ENCODE data around the gene FHAD1. TPM values are rescaled to one million over a fixed set of nuclear protein-coding genes. Genes with fewer than 3 reads are reported as not detected.

FHAD1 gene
- total RNA-seq, 1 experiment from 2014 or later = 1.9 TPM

GRCh38 chr1:15370781-15371520 lies 123.9 kb downstream of the FHAD1 start:
- Mint-ChIP-seq H3K27me3 (ENCODE audit: low read depth) (peaks cover 6% of the 10 kb centered on the region), H3K36me3 (ENCODE audit: insufficient read depth in 1 of 3, low read depth in 3 of 3) (no peaks in the 10 kb centered on the region), H3K9me3 (no peaks in the 10 kb centered on the region), H3K27ac (no peak overlapping the region), H3K4me3 (no peak overlapping the region), H3K4me1 (peaks cover 0 to 9% of the 10 kb centered on the region in 2 experiments; a peak in 2 of 4 replicates)
- Histone ChIP-seq H4K20me1 (ENCODE audit: control insufficient read depth, insufficient read depth, insufficient read length) (no peaks in the 10 kb centered on the region), H3K27ac (ENCODE audit: insufficient read length, low read depth, low read length) (no peak overlapping the region), H3K23ac (ENCODE audit: insufficient read length, low read depth, low read length) (no peak overlapping the region), H3K9me3 (ENCODE audit: control insufficient read depth, low read depth, low read length) (no peaks in the 10 kb centered on the region), H3K79me2 (ENCODE audit: insufficient read depth, low read length) (no peaks in the 10 kb centered on the region), H3K18ac (ENCODE audit: insufficient read length, low read depth, low read length) (no peak overlapping the region), H3T11ph (ENCODE audit: low read length) (no peak overlapping the region), H4K8ac (replicated peaks; ENCODE audit: insufficient read length, low read depth, low read length) (no peak overlapping the region), H2BK120ac (ENCODE audit: low read depth, low read length, poor library complexity, severe bottlenecking) (no peak overlapping the region), H2BK5ac (ENCODE audit: insufficient read length, low read length) (no peak overlapping the region), H3K4me2 (ENCODE audit: insufficient read depth, insufficient read length, low read length) (no peak overlapping the region), H3K27me3 (ENCODE audit: insufficient read depth, low read length) (no peaks in the 10 kb centered on the region), H3K4ac (ENCODE audit: low read depth, low read length) (no peak overlapping the region), H2AK5ac (ENCODE audit: insufficient read length, low read length) (no peak overlapping the region), H4K91ac (ENCODE audit: insufficient read length, low read depth, low read length) (no peak overlapping the region), H3K4me1 (ENCODE audit: insufficient read depth, low read length) (no peaks in the 10 kb centered on the region), H2BK12ac (ENCODE audit: insufficient read length, low read depth, low read length) (no peak overlapping the region), H2BK20ac (ENCODE audit: low read depth, low read length, poor library complexity, severe bottlenecking) (no peak overlapping the region), H3K9ac (ENCODE audit: extremely low read depth, insufficient read length, low read length) (no peak overlapping the region), H3K79me1 (ENCODE audit: insufficient read depth, low read depth, low read length, poor library complexity, severe bottlenecking) (no peaks in the 10 kb centered on the region), H2AFZ (ENCODE audit: low read length) (no peak overlapping the region), H3K56ac (ENCODE audit: insufficient read length, low read depth, low read length) (no peak overlapping the region), H4K5ac (ENCODE audit: insufficient read length, low read depth, low read length) (no peak overlapping the region), H3K23me2 (ENCODE audit: insufficient read length, low read depth, low read length, poor library complexity, severe bottlenecking) (no peaks in the 10 kb centered on the region), H2BK15ac (ENCODE audit: low read depth, low read length) (no peak overlapping the region), H3K14ac (ENCODE audit: insufficient read depth, low read length) (no peak overlapping the region)
- no CpG with 5 or more reads among the region's 16 CpGs for WGBS (ENCODE audit: extremely low coverage, insufficient read length, low lambda C conversion rate)
- no peak for DNase-seq
- no peak for TF ChIP-seq CTCF (conservative IDR thresholded peaks at IDR 0.05)
